ENCODE measurements around the gene LRRFIP1.

Gene LRRFIP1

GRCh38 chr2:237696461-237696860 is 69.1 kb downstream of the LRRFIP1 start:
- no peaks in the 10 kb centered on the region for H3K9me3 ChIP-seq (ENCODE audit: insufficient read depth, low read length, severe bottlenecking)
- peaks cover 90% of the 10 kb centered on the region for H3K79me2 ChIP-seq (ENCODE audit: insufficient read depth, low read length)
- no peaks in the 10 kb centered on the region; the same call in 1 of the 2 replicates for H3K36me3 ChIP-seq (ENCODE audit: insufficient read depth, low read length)
- peak overlapping the region; percentile 92; the same call in 1 of the 2 replicates for H3K9ac ChIP-seq (ENCODE audit: low read depth, low read length)
- H3K4me1 ChIP-seq (ENCODE audit: insufficient read depth, low read length), result peaks cover 59% of the 10 kb centered on the region
- H3K4me2 ChIP-seq (ENCODE audit: insufficient read depth, low read length), result peak overlapping the region; percentile 87; the same call in 1 of the 2 replicates
- H2AFZ ChIP-seq (ENCODE audit: low read depth, low read length), result no peak overlapping the region
- H3K27ac ChIP-seq (ENCODE audit: low read length), result peak overlapping the region; percentile 81
- H4K20me1 ChIP-seq (ENCODE audit: insufficient read depth, low read length), result peaks cover 66% of the 10 kb centered on the region
- ATAC-seq (ENCODE audit: insufficient read depth, low read depth), result no peak
- no peaks in the 10 kb centered on the region for H3K27me3 ChIP-seq (ENCODE audit: insufficient read depth, low read length, poor library complexity)
- DNase-seq, result no peak
- H3K4me3 ChIP-seq (ENCODE audit: low read depth in 1 of 2, low read length in 2 of 2), result no peak overlapping the region
- TF ChIP-seq CTCF (IDR thresholded peaks at IDR 0.05; ENCODE audit: borderline replicate concordance, extremely low read depth, low read length, poor library complexity, severe bottlenecking) (no peak), EZH2 (IDR thresholded peaks at IDR 0.05; ENCODE audit: borderline replicate concordance, low read depth, low read length, severe bottlenecking) (no peak)

- Histone ChIP-seq H3K4me2 (ENCODE audit: insufficient read depth, low read length) (no peak overlapping the region), H3K79me2 (ENCODE audit: insufficient read depth, low read length) (peaks cover 97% of the 10 kb centered on the region), H3K27me3 (ENCODE audit: insufficient read depth, low read length, poor library complexity) (no peaks in the 10 kb centered on the region), H4K20me1 (ENCODE audit: insufficient read depth, low read length) (peaks cover 77% of the 10 kb centered on the region), H3K27ac (ENCODE audit: low read length) (peak overlapping the region; percentile 27; the same call in 1 of the 2 replicates), H3K9ac (ENCODE audit: low read depth, low read length) (no peak overlapping the region), H3K4me1 (ENCODE audit: insufficient read depth, low read length) (peaks cover 67% of the 10 kb centered on the region), H3K36me3 (ENCODE audit: insufficient read depth, low read length) (no peaks in the 10 kb centered on the region; the same call in 1 of the 2 replicates), H3K4me3 (ENCODE audit: low read depth in 1 of 2, low read length in 2 of 2) (no peak overlapping the region), H2AFZ (ENCODE audit: low read depth, low read length) (no peak overlapping the region), H3K9me3 (ENCODE audit: insufficient read depth, low read length, severe bottlenecking) (no peaks in the 10 kb centered on the region)
- DNase-seq (no peak), ATAC-seq (ENCODE audit: insufficient read depth, low read depth) (no peak)
- no peak for TF ChIP-seq EZH2 (IDR thresholded peaks at IDR 0.05; ENCODE audit: borderline replicate concordance, low read depth, low read length, severe bottlenecking)
- TF ChIP-seq CTCF (IDR thresholded peaks at IDR 0.05; ENCODE audit: borderline replicate concordance, extremely low read depth, low read length, poor library complexity, severe bottlenecking), result no peak
These were observed 70.4 kb downstream of the LRRFIP1 start for GRCh38 chr2:237697586-237698357.

- Histone ChIP-seq H3K4me2 (ENCODE audit: insufficient read depth, low read length) (no peak overlapping the region), H4K20me1 (ENCODE audit: insufficient read depth, low read length) (peaks cover 80% of the 10 kb centered on the region), H3K79me2 (ENCODE audit: insufficient read depth, low read length) (peaks cover 97% of the 10 kb centered on the region), H3K9me3 (ENCODE audit: insufficient read depth, low read length, severe bottlenecking) (no peaks in the 10 kb centered on the region), H3K27me3 (ENCODE audit: insufficient read depth, low read length, poor library complexity) (no peaks in the 10 kb centered on the region), H3K27ac (ENCODE audit: low read length) (no peak overlapping the region; the same call in 1 of the 2 replicates), H3K36me3 (ENCODE audit: insufficient read depth, low read length) (no peaks in the 10 kb centered on the region; the same call in 1 of the 2 replicates), H3K9ac (ENCODE audit: low read depth, low read length) (no peak overlapping the region), H3K4me1 (ENCODE audit: insufficient read depth, low read length) (peaks cover 67% of the 10 kb centered on the region), H3K4me3 (ENCODE audit: low read depth in 1 of 2, low read length in 2 of 2) (no peak overlapping the region), H2AFZ (ENCODE audit: low read depth, low read length) (no peak overlapping the region)
- DNase-seq (no peak), ATAC-seq (ENCODE audit: insufficient read depth, low read depth) (no peak)
- no peak for TF ChIP-seq CTCF (IDR thresholded peaks at IDR 0.05; ENCODE audit: borderline replicate concordance, extremely low read depth, low read length, poor library complexity, severe bottlenecking)
- no peak for TF ChIP-seq EZH2 (IDR thresholded peaks at IDR 0.05; ENCODE audit: borderline replicate concordance, low read depth, low read length, severe bottlenecking)
These were observed 70.9 kb downstream of the LRRFIP1 start for GRCh38 chr2:237698358-237698694.
